HepG2 (cell line): ENCODE measurements around the gene CISD3. TPM values are rescaled to one million over a fixed set of nuclear protein-coding genes. Genes with fewer than 3 reads are reported as not detected.
A peak's percentile ranks its signal among the peaks of the same experiment; 100 is the strongest.

Experiments
- E2F1 ChIP-seq: sonication (generic); formaldehyde crosslinking; IDR thresholded peaks from 2 replicates; pipeline ENCODE4 v1.5.0; 2020; ENCODE audit warnings: missing genetic modification reagents
- E2F5 ChIP-seq: sonication (generic); formaldehyde crosslinking; conservative IDR thresholded peaks from 2 replicates; pipeline ENCODE4 v1.4.0; 2020; ENCODE audit warnings: missing genetic modification reagents
- GABPB1 ChIP-seq: IDR thresholded peaks from 2 replicates; pipeline ENCODE4 v1.6.1; 2016; ENCODE audit warnings: mild to moderate bottlenecking, missing genetic modification reagents, moderate library complexity, missing compliant biosample characterization
- HIVEP1 ChIP-seq: sonication (generic); formaldehyde crosslinking; IDR thresholded peaks from 2 replicates; pipeline ENCODE4 v1.4.0; 2020; ENCODE audit warnings: mild to moderate bottlenecking, missing genetic modification reagents
- HOXA3 ChIP-seq: sonication (generic); formaldehyde crosslinking; IDR thresholded peaks from 2 replicates; pipeline ENCODE4 v1.5.0; 2020; ENCODE audit warnings: missing genetic modification reagents
- MAFG ChIP-seq: sonication (generic); formaldehyde crosslinking; IDR thresholded peaks from 2 replicates; pipeline ENCODE4 v1.5.1; 2020; ENCODE audit warnings: mild to moderate bottlenecking, missing genetic modification reagents
- MED13 ChIP-seq: sonication (generic); formaldehyde crosslinking; IDR thresholded peaks from 2 replicates; pipeline ENCODE4 v1.5.0; 2020; ENCODE audit warnings: missing genetic modification reagents
- MED8 ChIP-seq: sonication (generic); formaldehyde crosslinking; IDR thresholded peaks from 2 replicates; pipeline ENCODE4 v1.8.1; 2023; ENCODE audit warnings: mild to moderate bottlenecking, missing genetic modification reagents; ENCODE audit not compliant: insufficient replicate concordance
- RERE ChIP-seq: IDR thresholded peaks from 2 replicates; pipeline ENCODE4 v1.6.1; 2016; ENCODE audit warnings: low read depth, missing genetic modification reagents, missing compliant biosample characterization
- TAF15 ChIP-seq: fragments of 200-400 bp; formaldehyde crosslinking; IDR thresholded peaks from one replicate; pipeline ENCODE4 v1.6.1; 2018; ENCODE audit warnings: mild to moderate bottlenecking, low read depth, low read length; ENCODE audit not compliant: poor library complexity, severe bottlenecking
- ZBTB43 ChIP-seq: sonication (generic); formaldehyde crosslinking; conservative IDR thresholded peaks from 2 replicates; pipeline ENCODE4 v1.4.0; 2020; ENCODE audit warnings: missing genetic modification reagents
- ZNF280B ChIP-seq: sonication (generic); formaldehyde crosslinking; IDR thresholded peaks from 2 replicates; pipeline ENCODE4 v1.5.0; 2020; ENCODE audit warnings: missing genetic modification reagents, mild to moderate bottlenecking, borderline replicate concordance
- ZNF431 ChIP-seq: sonication (generic); formaldehyde crosslinking; IDR thresholded peaks from 2 replicates; pipeline ENCODE4 v1.9.0; 2022; ENCODE audit warnings: missing genetic modification reagents, low read depth, mild to moderate bottlenecking, borderline replicate concordance
- ZNF556 ChIP-seq: sonication (generic); formaldehyde crosslinking; IDR thresholded peaks from 2 replicates; pipeline ENCODE4 v1.4.0; 2020; ENCODE audit warnings: mild to moderate bottlenecking, missing genetic modification reagents, borderline replicate concordance
- ZNF703 ChIP-seq: sonication (generic); formaldehyde crosslinking; IDR thresholded peaks from 2 replicates; pipeline ENCODE4 v1.5.1; 2020; ENCODE audit warnings: missing genetic modification reagents, mild to moderate bottlenecking, moderate library complexity, borderline replicate concordance
- ZNF839 ChIP-seq: sonication (generic); formaldehyde crosslinking; IDR thresholded peaks from 2 replicates; pipeline ENCODE4 v1.4.0; 2020; ENCODE audit warnings: missing genetic modification reagents, mild to moderate bottlenecking, borderline replicate concordance
- ZSCAN21 ChIP-seq: sonication (generic); formaldehyde crosslinking; IDR thresholded peaks from 2 replicates; pipeline ENCODE4 v1.8.0; 2022; ENCODE audit warnings: mild to moderate bottlenecking, missing genetic modification reagents, moderate library complexity, borderline replicate concordance
- polyA plus RNA-seq, 8 experiments: library from polyadenylated mRNA; depleted of rRNA in 3 of 8; stranded (reverse) in 7 of 8; unstranded in 1 of 8; fragments of >200 nt; fragmentation: Illumina TruSeq in 4 of 8; extraction: Trizol in 4 of 8; gene quantifications; 2 replicates each; pipeline versions ENCODE4 v1.2.1 to v1.2.3, GENCODE V29; 2011 to 2016; ENCODE audit warnings: low read depth in 4 of 8, missing spikeins in 1 of 8, mixed read lengths in 1 of 8; ENCODE audit not compliant: insufficient read depth in 1 of 8
- total RNA-seq, 5 experiments: library from RNA; depleted of rRNA; stranded (reverse); fragments of >200 nt; fragmentation: Illumina TruSeq; extraction: Trizol; gene quantifications; 2 replicates each; pipeline ENCODE4 v1.2.3, GENCODE V29; 2016; ENCODE audit warnings: low read depth in 1 of 5

The CISD3 gene
- total and polyA plus RNA-seq, 2 of the 13 experiments (the other 11 are each of a cell fraction or from before 2014, with no cell fraction given) = 30.0 to 34.1 TPM

GRCh38 chr17:38702166-38702915, 27.8 kb upstream of the CISD3 start (continued):
- TF ChIP-seq E2F1 (CRISPR knock-in tag) (peak; percentile 98), ZNF839 (CRISPR knock-in tag) (no peak), TAF15 (peak; percentile 31), RERE (CRISPR knock-in tag) (0 out of 2 replicates have a peak, but pooled peaks have one; percentile 32), ZNF556 (CRISPR knock-in tag) (0 out of 2 replicates have a peak, but pooled peaks have one; percentile 59), HIVEP1 (CRISPR knock-in tag) (peak; percentile 90), ZNF280B (CRISPR knock-in tag) (no peak), GABPB1 (peak; percentile 88), MED8 (CRISPR knock-in tag) (peak; percentile 98), ZSCAN21 (CRISPR knock-in tag) (peak; percentile 78), HOXA3 (peak; percentile 84), ZNF703 (CRISPR knock-in tag) (0 out of 2 replicates have a peak, but pooled peaks have one; percentile 6), ZNF431 (peak; percentile 81; the same call in 1 of the 2 replicates), MED13 (CRISPR knock-in tag) (peak; percentile 86), ZBTB43 (CRISPR knock-in tag) (peak; percentile 85; the same call in 1 of the 2 replicates), E2F5 (CRISPR knock-in tag) (peak; percentile 96), MAFG (CRISPR knock-in tag) (0 out of 2 replicates have a peak, but pooled peaks have one; percentile 33)
